ENCODE measurements around the gene EIF6.
A peak's percentile ranks its signal among the peaks of the same experiment; 100 is the strongest.
"Not testable (repeated sequence)": the region's sequence is repeated elsewhere in the genome, so short reads cannot be mapped to it uniquely, and the experiment has no call there.

The EIF6 gene

DNA sequence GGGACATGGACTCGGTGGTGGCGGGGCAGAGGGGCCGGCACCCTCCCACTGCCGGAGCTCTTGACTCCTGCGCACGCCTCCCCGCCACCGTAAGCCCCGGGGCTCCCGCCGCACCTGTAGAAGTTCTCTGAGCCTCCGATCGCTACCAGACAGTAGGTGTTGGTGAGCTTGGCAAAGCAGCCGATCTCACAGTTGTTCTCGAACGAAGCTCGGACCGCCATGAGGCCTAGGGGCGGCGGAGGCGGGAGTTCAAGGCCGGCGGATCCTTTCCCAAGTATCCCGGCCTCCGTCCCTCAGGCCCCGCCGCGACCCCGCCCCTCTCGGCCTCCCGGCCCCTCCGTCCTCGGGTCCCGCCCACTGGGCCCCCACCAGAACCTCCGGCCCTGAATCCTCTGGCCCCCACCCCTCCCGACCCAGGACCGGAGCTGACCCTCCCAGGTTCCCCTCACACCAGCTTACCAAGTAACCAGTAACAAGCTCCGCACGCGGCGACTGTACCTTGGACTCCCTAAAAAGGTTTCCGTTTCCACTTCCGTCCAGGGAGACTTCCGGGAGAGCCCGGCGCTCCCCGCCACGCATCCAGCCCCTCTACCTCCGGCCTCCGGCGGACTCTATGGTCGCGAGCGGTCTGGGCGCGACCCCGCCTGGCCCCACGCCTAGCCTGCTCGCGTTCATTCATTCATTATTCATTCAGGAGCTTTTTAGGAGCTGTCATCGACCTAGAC lies at the start of gene EIF6:
Gene EIF6 (minus strand): TSS at position 506 of the 725 bp plus-strand sequence. CDS start 285 bp downstream, at position 221.
- peak; percentile 91 for DNase-seq (ENCODE audit: low spot score)

DNA sequence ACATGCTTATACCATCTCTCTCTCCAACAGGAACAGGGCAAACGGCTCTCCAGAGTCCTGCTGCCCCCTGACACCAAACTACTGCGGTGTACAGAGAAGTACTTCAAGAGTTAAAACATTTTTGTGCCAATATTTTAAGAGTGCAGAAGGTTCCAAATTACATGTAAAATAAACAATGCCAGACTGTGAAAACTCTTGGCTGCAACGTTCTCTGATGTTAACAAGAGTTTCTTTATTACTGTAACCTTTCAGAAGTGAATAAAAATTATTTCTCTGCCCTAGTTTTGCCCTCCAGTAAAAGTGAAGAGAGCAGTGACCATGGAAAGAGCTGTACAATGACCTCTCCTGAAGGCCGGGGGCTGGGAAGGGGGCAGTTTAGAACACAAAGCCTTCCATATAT lies 49.0 kb upstream of the EIF6 start:
- DNase-seq (ENCODE audit: low spot score) = no peak

DNA sequence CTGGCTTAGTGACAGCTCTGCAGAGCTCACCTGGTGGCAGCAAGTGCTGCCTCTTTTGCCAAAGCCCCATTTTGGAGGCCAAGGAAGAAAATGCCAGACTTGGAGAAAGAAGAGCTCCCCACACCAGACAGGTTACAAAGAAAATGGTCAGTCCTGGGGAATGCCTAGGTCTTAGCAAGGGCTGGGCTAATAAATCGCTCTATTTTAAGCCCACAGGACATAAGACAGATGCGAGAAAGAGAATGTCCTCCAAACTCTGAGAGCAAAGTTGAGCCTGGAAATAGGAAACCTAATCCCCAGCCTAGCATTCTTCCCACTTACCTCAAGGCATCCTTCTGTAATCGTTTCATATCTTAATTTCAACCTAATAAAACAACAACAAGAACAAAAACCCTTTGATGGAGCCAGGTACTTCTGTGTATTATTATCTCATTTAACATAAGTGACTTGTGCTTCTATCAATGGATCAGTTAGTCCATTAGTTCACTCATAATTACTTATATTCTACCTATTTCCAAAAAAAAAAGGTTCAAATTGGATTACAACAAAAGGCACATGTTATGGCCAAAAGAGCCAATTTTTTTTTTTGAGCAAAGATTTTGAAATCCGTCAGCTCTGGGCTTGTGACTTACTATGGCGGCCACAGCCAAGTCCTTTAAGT lies 48.1 kb upstream of the EIF6 start:
- no peak for DNase-seq (ENCODE audit: low spot score)

DNA sequence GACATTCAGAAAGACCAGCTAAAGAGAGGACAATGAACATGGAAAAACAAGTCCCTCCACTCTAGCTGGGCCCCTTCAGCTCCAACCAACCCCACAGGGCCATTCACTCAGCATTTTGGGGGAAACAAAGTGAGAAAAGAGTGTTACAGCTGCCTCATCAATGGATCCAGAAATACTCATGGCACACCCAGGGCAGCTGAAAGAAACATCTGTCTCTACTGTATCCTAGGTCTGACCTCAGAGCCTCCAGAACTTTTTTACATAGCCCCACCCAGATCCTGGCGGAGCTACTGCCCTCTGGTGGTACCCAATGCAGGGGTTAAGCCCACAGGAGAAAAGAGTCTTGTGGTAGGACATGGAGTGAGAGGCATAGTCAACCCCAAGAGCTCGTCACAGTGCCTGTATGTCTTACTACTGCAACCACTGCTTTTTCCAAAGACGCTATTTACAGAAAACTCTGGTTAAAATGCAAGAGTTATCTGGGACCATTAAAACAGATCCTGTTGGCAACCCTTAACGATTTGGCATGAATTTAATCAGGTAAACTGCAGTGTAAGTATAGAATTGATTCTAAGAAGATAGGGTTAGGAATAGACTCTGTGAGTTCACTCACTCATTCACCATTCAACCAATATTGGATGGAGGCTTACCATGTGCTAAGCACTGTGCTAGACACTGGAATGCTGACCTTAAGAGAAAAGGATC lies 45.0 kb upstream of the EIF6 start:
- peak; percentile 43 for DNase-seq (ENCODE audit: low spot score)

DNA sequence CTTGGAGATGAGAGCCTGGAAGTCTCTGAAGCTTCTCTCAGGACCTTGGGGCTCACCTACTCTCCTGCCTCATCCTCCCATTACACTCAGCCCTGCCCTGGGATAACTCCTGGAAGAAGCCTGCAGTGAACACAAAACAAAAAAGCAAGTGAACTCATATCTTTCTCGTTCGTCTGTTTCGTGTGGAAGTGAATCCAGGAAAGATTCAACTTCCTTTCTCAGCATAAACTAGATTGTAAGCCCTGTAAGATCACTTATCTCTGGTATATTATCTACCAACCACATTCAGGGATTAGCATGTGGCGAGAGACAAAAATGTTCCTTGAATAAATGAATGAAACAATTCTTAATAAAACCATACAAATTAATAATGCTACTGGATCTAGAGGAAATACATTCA lies 44.1 kb upstream of the EIF6 start:
- DNase-seq (ENCODE audit: low spot score) = no peak

DNA sequence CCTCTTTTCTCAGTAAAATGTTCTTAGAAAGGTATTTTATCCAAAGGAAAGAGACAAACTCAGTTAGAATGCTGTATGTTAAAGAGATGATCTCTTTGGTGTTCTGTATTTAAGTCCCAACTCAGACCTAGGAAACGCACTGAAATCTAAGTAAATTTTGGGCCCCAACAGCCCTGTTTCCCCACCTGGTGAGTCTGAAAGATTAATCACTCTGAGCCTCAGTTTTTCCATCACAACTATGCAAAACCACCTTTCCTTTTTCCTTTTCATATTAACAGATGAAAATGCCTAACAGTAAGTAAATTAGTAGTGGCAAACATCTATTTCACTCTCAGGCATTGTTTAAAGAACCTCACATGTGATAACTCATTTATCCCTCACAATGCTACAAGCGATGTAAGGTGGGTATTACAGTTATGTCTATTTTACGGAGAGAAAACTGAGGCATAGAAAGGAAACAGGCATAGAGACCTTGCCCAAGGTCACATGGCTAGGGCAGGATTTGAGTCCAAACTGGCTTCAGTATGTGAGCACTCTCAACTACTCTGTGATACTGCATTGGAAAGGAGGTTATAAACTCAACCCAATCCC lies 43.6 kb upstream of the EIF6 start:
- DNase-seq (ENCODE audit: low spot score) = no peak

DNA sequence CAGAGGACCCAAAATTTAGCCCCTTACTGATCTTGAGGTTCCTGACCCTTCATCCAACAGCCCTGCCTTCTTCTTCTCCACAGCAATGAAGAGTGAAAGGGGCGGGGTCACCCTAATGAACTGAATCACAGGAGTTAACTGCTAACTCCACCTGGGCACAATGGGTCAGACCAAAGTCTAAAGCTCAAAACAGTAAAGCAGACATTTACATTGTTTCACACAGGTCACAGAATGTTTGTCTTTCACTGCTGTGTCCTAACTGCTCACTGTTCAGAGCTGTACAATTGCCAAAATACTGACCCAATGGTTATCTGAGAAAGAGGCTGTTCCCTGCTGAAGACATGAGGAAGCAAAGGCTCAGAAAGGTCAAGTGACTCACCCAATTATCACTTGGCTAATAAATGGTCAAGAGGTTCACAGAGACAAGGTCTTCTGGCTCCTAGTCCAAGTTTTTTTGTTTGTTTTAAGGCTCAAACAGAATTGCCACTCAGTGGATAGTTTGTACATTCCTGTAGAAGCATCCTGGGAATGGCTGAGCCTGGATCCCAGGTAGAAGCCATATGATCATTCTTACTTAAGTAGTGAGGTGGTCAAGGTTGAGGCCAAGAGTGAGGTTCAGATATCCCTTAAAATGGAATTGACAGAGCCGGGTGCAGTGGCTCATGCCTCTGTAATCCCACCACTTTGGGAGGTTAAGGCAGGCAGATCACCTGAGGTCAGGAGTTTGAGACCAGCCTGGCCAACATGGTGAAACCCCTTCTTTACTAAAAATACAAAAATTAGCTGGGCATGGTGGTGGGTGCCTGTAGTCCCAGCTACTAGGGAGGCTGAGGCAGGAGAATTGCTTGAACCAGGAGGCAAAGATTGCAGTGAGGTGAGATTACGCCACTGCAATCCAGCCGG lies 42.8 kb upstream of the EIF6 start:
- DNase-seq (ENCODE audit: low spot score) = peak; percentile 50

DNA sequence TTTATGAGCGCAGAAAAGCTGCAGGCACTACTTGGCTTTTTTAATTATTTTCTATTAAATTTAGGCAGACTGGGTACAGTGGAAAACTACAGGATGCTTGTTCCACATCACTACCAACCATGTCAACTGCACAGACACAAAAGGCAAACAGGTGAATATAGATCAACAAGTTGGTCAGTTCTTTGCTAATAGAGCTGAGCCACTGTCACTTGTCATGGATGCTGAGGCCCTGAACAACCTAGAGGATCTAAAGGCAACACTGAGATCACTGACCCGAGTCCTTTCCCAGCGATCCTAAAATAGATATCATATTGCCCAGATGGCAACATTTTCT lies 42.1 kb upstream of the EIF6 start:
- DNase-seq (ENCODE audit: low spot score) = no peak

DNA sequence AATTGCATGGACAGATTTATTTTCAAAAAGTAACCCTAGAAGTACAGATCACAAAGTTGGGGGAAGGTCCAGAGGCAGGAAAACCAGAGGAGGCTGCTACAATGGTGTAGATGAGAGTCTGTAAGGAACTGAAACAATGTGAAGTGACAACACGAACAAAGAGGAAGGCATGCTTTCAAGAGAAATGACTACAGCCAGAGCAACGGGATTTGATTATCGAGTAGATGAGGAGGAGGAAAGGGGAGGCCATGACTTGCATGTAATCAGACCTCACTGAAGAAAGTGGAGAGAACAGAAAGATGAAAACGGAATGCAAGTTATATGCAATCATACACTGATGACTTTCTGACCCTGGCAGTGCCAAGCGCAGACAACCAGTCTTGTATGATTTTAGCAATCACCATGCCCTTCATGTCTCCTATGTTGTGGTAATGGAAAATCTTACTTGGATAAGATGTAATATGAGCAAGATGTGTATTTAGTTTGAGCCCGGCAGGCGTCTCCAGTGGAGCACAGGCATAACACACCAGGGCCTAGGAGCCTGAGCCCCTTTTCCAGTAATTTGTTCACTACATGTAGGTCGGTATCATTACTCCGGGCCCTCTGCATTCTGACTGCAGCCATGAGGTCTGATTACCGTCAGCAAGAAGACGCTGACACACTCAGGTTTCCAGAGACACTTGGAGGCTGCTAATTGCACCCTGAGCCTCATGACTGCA lies 41.6 kb upstream of the EIF6 start:
- DNase-seq (ENCODE audit: low spot score) = no peak

DNA sequence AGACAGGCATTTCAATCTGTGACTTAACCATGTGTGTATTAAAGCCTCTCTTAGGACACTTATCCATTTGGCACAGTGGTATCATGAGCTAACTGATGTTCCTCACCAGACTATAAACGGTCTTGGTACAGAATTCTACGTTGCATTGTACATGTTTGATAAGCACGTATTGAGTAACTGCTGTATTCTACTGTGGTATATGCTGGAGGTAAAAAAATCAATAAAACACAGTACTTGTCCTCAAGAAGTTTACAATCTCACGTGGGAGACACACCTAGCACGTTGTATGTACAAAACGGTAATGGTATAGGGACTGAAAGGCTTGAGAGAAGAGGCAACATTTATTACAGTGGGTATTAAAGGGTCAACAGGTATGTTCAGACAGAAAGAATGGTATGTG lies 40.8 kb upstream of the EIF6 start:
- no peak for DNase-seq (ENCODE audit: low spot score)

DNA sequence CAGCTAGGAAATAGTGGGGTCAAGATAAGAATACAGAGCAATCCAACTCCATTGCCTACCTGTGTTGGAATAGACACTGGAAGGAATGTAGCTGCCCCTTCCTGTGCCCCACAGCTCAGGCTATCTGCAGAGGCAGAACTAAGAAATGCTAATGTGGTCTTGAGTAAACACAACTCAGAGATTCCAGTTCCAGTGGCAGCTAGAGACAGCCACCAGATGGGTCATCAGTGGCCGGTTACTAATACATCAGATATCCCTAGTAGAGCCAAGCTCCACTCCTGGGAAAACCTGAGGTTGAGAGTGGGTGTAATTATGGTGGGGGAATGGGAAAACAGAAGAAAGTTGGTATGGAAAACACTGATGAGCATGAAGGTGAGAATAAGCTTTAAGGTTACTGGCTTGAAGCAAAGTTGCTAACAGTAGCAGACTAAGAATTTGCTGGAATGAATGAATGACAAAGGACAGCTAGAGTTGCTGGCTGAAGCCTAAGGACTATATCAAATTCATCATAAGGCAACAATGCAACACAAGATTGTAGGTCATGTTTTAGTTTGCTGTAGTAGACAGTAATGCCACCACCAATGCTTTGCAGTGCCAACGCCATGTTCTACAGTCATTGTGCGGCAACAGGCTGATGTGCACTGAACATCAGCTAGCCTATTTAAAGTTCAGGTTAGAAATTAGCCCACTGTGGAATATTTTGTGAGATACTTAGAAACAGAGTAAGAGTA lies 36.0 kb upstream of the EIF6 start:
- DNase-seq (ENCODE audit: low spot score) = peak; percentile 52

DNA sequence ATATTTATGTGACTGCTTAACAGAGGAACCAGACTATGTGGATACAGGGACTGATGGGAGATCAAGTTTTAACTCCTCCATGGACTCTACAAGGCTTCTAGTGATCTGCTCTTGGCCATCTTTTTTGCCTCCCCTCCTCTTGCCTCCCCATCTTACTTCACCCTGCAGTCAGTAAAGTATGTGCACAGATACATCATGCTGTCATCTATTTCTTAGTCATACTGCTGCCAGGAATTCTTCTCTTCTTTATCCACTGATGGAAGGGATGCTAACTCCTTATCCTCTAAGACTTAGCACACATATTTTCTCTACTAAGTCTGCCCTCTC lies 35.3 kb upstream of the EIF6 start:
- no peak for DNase-seq (ENCODE audit: low spot score)

DNA sequence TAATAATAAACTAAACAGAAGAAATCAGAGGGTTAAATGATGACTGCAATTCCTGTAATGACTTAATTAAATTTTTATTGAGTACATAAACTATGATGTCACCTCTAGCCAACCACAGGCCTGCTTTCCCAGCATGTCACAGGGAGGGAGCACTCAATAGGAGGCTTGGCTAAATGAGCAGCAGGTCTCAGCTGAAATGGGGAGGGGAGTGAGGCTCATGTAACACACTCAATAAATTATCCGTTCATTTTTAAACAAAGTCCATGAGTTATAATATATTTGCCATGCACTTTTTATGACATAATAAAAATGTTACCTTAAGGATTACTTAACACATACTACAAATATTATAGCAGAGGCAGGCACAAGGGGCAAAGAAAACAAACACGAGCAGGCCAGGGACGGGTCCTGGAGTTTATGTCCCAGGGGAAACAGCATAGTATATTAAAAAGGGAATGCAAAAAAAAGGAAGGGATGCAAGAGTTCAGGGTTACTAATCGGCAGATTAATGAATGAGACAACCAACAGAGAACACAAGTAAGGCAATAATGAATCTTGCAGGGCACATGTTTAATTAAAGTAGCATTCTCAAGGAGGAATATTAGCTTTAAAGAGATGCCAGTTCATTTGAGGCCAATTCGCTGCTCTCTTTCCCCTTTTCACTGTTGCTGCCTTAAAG lies 34.8 kb upstream of the EIF6 start:
- DNase-seq (ENCODE audit: low spot score) = peak; percentile 15

DNA sequence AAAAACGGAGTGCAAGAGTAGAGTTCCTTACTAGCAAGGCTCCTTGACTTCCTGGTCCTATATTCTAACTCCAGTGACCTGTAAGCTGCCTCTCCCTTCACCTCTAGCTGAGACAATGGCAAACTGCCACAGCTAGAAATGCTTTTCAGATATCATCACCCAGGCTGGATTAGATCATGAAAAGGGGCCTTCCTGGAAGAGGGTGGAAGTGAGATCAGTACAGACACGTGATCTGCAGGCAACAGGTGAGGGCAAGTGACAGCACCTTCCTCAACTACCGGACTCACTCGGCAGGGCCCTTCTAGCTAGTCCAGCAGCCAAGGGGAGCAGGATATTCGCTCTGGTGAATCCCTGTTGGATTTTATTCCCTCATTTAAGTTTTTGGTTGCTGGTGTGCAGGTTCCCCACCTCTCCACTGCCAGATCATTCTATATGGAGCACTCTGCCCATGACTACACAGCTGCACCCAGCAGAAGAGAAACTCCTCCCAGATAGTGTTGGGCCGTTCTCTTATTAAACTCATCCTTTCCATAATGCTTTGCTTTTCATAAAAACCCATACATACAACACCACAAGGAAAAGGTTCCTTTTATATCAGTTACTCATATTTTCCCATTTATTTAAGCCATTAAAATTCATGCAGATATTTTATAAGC lies 34.1 kb upstream of the EIF6 start:
- DNase-seq (ENCODE audit: low spot score) = peak; percentile 72

DNA sequence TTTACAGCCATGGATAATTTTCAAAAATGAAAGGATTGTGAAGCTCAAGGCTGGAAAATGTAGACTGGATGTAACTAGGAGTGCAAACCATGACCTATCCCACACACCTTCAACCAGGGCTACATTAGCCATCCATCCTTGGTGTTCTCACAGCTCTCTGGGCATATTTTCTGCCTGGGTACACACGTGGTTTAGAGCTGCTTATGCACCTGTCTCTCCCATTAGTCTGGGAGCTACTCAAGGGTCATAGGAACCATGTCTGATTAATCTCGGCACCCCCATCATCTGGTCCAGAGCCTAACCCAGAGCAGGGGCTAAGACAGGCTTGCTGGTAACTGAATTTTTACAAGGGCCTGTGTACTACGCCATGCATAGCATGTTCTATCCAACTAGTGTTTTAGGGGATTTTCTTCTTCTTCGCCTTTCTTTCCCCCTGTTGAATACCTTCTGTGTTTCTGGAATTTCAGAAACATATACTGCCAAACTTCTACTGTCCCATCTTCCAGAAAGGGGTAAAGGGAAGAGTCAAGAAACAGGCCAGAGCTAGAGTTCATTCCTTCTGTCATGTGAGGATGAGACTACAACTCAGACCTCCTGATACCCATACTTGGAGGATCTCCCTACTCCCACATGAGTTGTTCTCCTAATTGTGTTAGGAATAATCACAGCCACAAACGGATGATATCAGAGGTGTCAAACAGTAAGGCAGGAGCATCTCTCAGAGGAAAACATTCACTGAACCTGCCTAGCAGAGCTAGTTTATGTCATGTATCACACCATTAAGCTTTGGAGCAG lies 33.0 kb upstream of the EIF6 start:
- DNase-seq (ENCODE audit: low spot score) = no peak

DNA sequence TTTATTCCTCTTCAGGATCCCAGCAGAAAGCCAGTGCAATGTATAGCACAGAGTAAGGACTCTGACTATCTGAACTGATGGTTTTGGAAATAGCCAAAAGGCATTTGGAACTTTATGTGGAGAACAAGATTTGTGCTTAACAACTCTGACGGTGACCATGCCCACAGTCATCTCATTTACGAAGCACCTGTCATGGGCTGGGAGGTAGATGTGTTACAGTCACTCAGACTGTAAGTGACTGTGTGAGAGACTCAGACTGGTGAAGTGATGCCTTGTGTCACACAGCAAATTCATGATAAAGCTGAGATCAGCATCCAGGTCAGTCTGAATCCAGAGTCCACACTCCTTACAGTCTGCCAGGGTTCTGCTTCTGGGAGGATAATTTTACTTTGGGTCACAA lies 31.5 kb upstream of the EIF6 start:
- DNase-seq (ENCODE audit: low spot score) = no peak

DNA sequence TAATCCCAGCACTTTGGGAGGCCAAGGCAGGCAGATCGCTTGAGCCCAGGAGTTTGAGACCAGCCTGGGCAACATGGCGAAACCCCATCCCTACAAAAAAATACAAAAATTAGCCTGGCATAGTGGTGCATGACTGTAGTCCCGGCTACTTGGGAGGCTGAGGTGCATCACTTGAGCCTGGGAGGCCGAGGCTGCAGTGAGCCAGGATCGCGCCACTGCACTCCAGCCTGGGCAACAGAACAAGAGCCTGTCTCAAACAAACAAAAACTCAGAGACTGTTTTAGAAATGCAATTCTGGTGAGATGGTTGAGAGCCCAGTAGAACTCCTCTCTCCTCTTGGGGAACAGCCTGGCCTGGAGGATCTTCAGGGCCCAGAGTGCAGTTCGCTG lies 31.1 kb upstream of the EIF6 start:
- not testable (repeated sequence) for DNase-seq (ENCODE audit: low spot score)

DNA sequence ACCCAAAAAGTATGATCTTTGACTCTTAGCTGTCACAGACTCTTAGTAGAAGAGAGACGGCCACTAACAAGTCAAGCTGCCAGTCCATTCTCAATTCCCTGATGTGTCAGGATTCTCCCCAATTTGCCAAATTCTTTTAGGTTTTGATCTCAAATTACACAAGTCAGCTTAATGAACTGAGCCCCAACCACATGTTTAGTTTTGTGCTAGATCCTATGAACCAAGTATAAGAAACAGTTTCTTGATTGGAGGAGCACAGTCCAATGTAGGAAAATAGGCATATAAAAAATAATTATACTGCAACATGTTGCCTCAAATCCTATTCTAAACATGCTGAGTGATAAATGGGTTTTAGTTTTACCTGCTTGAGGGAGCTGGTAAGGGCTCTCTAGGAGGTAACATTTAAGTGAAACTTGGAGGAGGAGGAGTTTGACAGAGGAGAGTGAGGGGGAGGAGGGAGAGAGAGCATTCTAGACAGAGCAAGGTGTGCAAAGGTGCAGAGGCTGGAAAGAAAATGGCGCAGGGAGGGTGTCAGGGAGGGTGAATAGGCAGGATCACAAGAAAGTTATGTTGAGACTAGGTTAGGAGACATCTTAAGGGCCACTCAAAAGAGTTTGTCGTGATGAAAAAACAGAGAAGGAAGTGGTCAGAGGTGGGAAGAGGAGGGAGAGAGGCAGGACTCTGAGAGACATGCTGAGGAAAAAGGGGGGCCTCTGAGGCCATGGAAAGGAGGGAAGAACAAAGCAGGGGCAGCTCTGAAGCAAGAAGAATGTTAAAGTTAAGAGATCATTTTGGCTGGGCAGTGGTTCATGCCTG lies 30.5 kb upstream of the EIF6 start:
- DNase-seq (ENCODE audit: low spot score) = no peak

Data from LoVo (cell line).